GM19099 (cell line): ENCODE results near the gene BIRC6.

Experiments
- POLR2A ChIP-seq: IDR thresholded peaks from 3 replicates; pipeline ENCODE4 v1.6.1; 2011; ENCODE audit warnings: low read depth; ENCODE audit not compliant: insufficient read length; ENCODE audit errors: extremely low read depth

Gene BIRC6

DNA sequence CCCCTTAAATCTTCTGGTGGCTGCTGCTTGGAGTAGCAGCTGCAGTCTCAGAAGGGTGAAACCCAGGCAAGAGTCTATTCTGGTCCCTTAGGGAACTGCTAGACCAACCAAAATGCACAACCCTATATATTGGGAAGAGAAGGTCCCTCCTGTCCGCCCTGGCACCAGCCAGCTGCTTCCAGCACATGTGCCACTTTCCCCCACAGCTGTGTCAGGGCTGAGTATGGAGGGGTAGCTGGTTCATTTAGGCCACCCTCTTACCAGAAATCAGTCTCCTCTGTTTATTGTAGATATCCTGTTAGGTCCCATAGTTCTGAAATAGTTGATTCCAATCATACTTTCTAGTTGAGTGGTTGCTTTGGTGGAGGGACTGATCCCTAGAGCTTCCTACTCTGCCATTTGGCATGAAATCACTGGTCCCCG, 68.9 kb downstream of the BIRC6 start:
- TF ChIP-seq POLR2A, result no peak

- TF ChIP-seq POLR2A, result no peak
These were observed 71.1 kb downstream of the BIRC6 start for GRCh38 chr2:32427672-32428610.

- no peak for TF ChIP-seq POLR2A
These were observed 74.0 kb downstream of the BIRC6 start for GRCh38 chr2:32430804-32431203.

- TF ChIP-seq POLR2A, result no peak
These were observed 79.3 kb downstream of the BIRC6 start for GRCh38 chr2:32436150-32436549.

DNA sequence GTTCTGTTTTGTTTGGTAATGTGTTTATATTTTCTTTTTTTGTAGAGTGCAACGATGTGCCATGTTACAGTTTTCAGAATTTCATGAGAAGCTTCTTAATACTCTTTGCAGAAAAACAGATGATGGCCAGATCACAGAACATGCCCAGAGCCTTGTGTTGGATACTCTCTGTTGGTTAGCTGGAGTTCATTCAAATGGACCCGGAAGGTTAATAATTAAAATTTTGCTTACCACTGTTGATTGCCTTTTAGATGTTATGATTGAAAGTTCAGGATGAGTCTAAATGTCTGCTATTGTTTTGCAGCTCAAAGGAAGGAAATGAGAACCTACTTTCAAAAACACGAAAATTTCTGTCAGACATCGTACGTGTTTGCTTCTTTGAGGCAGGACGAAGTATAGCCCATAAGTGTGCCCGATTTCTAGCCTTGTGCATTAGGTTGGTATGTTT, 85.2 kb downstream of the BIRC6 start:
- TF ChIP-seq POLR2A, result no peak

GRCh38 chr2:32446369-32446768, 89.5 kb downstream of the BIRC6 start:
- TF ChIP-seq POLR2A, result no peak

DNA sequence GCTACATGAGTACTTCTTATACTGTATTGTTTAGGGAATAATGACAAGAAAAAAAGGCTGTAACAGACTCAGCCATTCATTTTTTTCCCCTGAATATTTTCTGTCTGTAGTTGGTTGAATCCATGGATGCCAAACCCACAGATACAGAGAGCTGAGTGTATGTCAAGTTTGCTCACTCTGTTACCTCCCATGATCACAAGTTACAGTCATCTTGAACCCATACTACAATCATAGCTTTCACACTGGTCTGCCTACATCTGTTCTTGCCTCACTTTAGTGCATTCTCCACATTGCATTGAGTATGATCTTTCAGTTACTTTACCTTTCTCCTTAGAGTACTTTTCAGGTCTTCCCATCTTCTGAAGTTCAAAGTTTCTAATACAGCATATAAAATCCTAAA, 94.0 kb downstream of the BIRC6 start:
- no peak for TF ChIP-seq POLR2A

DNA sequence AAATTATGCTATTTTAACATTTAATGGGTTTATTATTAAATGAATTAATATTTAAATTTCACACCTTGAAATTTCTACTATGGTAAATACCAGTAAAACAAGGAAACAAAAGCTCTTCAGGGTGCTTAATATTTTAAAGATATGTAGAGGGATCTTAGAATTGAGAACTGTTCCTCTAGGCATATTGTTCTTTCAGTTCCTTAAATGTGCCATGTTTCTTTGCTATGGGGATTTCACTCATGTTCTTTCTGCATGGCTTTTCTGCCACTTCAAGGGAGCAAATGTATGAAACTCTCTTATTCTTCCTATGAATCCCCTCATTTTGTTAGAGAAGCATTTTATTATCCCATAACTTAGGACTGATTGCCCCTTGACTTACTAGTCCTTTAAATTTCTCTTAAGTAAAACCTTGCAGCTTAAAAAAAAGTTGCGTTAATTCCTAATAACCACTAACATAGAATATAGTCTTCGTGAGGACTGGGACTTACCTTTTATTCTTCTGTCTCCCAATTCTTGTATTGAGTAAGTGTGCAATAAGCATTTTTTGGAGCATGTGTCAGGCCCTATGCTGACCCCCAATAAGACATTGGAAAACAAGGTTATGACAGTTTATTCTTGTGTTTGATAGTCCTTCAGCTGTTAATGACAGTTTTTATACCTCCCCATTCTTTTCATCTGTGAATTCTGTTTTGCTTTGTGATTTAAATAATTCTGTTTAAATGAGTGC, 95.7 kb downstream of the BIRC6 start:
- TF ChIP-seq POLR2A, result no peak

GRCh38 chr2:32453242-32454062, 96.6 kb downstream of the BIRC6 start:
- TF ChIP-seq POLR2A, result no peak

DNA sequence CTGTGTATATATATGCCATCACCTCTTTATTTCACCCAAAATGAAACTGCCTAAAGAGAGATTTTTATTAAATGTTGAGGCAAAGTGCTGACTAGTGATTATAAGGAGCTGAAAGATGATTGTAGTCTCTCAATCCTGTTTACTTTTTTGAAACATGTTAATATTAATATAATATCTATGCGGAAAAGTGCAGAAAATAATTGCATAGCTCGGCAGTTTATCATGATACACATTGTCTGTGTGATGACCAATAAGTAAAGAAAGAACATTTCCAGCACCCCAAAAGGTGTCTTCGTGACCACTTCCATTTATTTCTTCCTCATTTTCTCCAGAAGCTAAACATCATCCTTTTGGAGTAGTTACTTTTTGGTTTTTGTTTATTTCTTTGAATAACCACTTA, 99.0 kb downstream of the BIRC6 start:
- TF ChIP-seq POLR2A, result no peak

- no peak for TF ChIP-seq POLR2A
These were observed 100.0 kb downstream of the BIRC6 start for GRCh38 chr2:32456808-32457207.

DNA sequence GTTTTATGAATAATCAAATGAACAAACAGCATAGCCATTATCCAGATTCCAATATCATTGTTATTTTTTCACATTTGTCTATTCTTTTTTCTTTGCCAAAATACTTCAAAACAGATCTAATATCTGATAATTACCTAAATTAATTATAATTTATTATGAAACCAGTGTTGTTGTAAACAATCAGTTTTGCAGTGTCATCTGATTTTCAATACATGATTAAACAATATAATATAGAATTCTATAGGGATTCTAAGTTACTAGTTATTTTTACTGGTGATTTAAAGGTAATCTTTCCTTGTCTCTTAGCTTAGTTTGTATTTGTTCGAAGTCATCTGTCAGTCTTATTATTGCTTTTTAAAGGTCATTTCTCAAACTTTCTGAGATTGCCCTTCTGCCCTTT, 101.0 kb downstream of the BIRC6 start:
- no peak for TF ChIP-seq POLR2A

GRCh38 chr2:32463110-32463509, 106.3 kb downstream of the BIRC6 start:
- TF ChIP-seq POLR2A, result no peak

- TF ChIP-seq POLR2A, result no peak
These were observed 107.6 kb downstream of the BIRC6 start for GRCh38 chr2:32464431-32464830.

DNA sequence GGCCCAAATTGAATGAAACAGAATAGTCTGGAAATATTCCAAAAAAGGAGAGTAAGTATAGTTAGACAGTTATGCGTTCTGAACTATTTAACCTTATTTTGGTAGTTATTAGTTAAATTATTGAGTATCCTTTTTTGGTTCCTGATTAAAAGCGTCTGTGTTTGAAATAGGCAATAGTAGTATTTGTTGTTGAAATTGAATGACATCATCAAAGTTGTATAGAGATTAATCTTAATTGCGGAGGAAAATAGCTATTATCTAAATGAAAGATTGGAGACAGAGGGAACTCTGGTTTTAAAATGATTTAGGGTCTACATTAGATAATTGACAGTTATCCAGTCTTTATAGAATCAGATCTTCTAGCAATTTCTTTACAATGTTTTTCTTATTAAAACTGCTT, 115.8 kb downstream of the BIRC6 start:
- no peak for TF ChIP-seq POLR2A
